Kidney (tissue), 14 donors: Measurements from ENCODE around the gene CHST13. TPM values are rescaled to one million over a fixed set of nuclear protein-coding genes. Genes with fewer than 3 reads are reported as not detected.

Experiments used
- DNase-seq, 5 donors: peaks; one replicate each; pipeline ENCODE4 v3.0.0-alpha.2; 2013 to 2020
- FAIRE-seq: peaks from 2 replicates; lab custom pipeline; 2012; peaks lifted over from hg19 to GRCh38; lab: Jason Lieb, UNC
- H3K27ac ChIP-seq, 2 donors: one replicate each; pipeline ENCODE4 v1.7.0; 2013; ENCODE audit warnings: low read depth in 2 of 2, low read length in 2 of 2, inconsistent platforms in 1 of 2
- H3K27me3 ChIP-seq: one replicate; pipeline ENCODE4 v1.7.1; 2013; ENCODE audit warnings: low read length, inconsistent platforms; ENCODE audit not compliant: control insufficient read depth, insufficient read depth
- H3K36me3 ChIP-seq, 3 donors: one replicate each; pipeline versions ENCODE4 v1.7.0 to v1.7.1; 2013; ENCODE audit warnings: low read length in 3 of 3, control low read depth in 1 of 3, inconsistent platforms in 1 of 3; ENCODE audit not compliant: insufficient read depth in 3 of 3, control insufficient read depth in 2 of 3
- H3K4me1 ChIP-seq, 3 donors: one replicate each; pipeline versions ENCODE4 v1.7.0 to v1.7.1; 2013; ENCODE audit warnings: low read length in 3 of 3, inconsistent platforms in 1 of 3, low read depth in 1 of 3; ENCODE audit not compliant: control insufficient read depth in 2 of 3, insufficient read depth in 2 of 3
- H3K4me3 ChIP-seq, 3 donors: one replicate each; pipeline versions ENCODE4 v1.7.0 to v1.8.1; 2013; ENCODE audit warnings: low read length in 3 of 3, control low read depth in 1 of 3, inconsistent platforms in 1 of 3
- H3K9ac ChIP-seq, 3 donors: one replicate each; pipeline versions ENCODE4 v1.7.0 to v1.7.1; 2013; ENCODE audit warnings: low read length in 3 of 3, control low read depth in 1 of 3, inconsistent platforms in 1 of 3
- H3K9me3 ChIP-seq, 3 donors: one replicate each; pipeline versions ENCODE4 v1.7.0 to v1.7.1; 2013; ENCODE audit warnings: low read length in 3 of 3, control low read depth in 1 of 3, inconsistent platforms in 1 of 3; ENCODE audit not compliant: control insufficient read depth in 2 of 3, insufficient read depth in 1 of 3
- CTCF ChIP-seq: IDR thresholded peaks from 3 replicates; pipeline ENCODE4 v1.5.1; 2012; ENCODE audit warnings: mild to moderate bottlenecking, moderate library complexity, borderline replicate concordance; ENCODE audit not compliant: insufficient read depth; ENCODE audit errors: extremely low read depth
- intact Hi-C: fragments of 100-400 bp; cut with DNase I; formaldehyde crosslinking; loops from one replicate; pipeline ENCODE4 v1.11.1; 2022
- polyA plus RNA-seq: library from polyadenylated mRNA; stranded (reverse); fragments of 350-450 nt; fragmentation: Illumina TruSeq; extraction: RNeasy Lipid Tissue Mini Kit (QIAGEN cat#74804); gene quantifications from one replicate; pipeline ENCODE4 v1.2.3, GENCODE V29; 2014; ENCODE audit warnings: low read depth, low replicate concordance; ENCODE audit not compliant: insufficient read depth
- total RNA-seq: library from RNA; stranded (reverse); fragmentation: NEBNext Ultra II Directional; extraction: Animal tissue kit (Norgen Biotek cat#: 25700); gene quantifications from one replicate; pipeline ENCODE4 v1.2.1, GENCODE V29; 2021
- donor health status: control.
- donor health status: control.
- donor health status: control.
- donor health status: control.
- donor health status: control.
- donor health status: DM: yes; HTN: yes; CAD: no.
- donor health status: Normal renal cell carcinoma (clear cell type).

CHST13 gene
- total and polyA plus RNA-seq, 2 donors from 2014 or later, result 3.3 to 7.0 TPM

- no peaks in the 10 kb centered on the region for H3K4me1 ChIP-seq
- no peaks in the 10 kb centered on the region for H3K27me3 ChIP-seq
- no peak overlapping the region for H3K4me3 ChIP-seq
- no peak overlapping the region for H3K9ac ChIP-seq
- intact Hi-C loops, result no loop called here
- DNase-seq (no peak), FAIRE-seq (no peak)
- H3K9me3 ChIP-seq, result no peaks in the 10 kb centered on the region
- no peaks in the 10 kb centered on the region for H3K36me3 ChIP-seq
- H3K27ac ChIP-seq, result no peak overlapping the region
- TF ChIP-seq CTCF, result no peak
These were observed 47.1 kb downstream of the CHST13 start for GRCh38 chr3:126571078-126571477.

- Histone ChIP-seq H3K27me3 (no peaks in the 10 kb centered on the region), H3K4me3 (no peak overlapping the region), H3K27ac (no peak overlapping the region), H3K36me3 (no peaks in the 10 kb centered on the region), H3K9me3 (no peaks in the 10 kb centered on the region), H3K4me1 (no peaks in the 10 kb centered on the region), H3K9ac (no peak overlapping the region)
- DNase-seq, result no peak
- intact Hi-C loops, result no loop called here
- no peak for TF ChIP-seq CTCF
- no peak for FAIRE-seq
These were observed 49.6 kb downstream of the CHST13 start for GRCh38 chr3:126573492-126574117.

GRCh38 chr3:126577261-126577660 is 53.3 kb downstream of the CHST13 start:
- H3K9ac ChIP-seq, result no peak overlapping the region
- no peak for FAIRE-seq
- TF ChIP-seq CTCF, result no peak
- intact Hi-C loops, result no loop called here
- H3K36me3 ChIP-seq, result no peaks in the 10 kb centered on the region
- H3K27ac ChIP-seq, result no peak overlapping the region
- H3K4me1 ChIP-seq, result no peaks in the 10 kb centered on the region
- no peaks in the 10 kb centered on the region for H3K27me3 ChIP-seq
- H3K4me3 ChIP-seq, result no peak overlapping the region
- H3K9me3 ChIP-seq, result no peaks in the 10 kb centered on the region
- no peak for DNase-seq

- Histone ChIP-seq H3K4me1 (no peaks in the 10 kb centered on the region), H3K9me3 (no peaks in the 10 kb centered on the region), H3K9ac (no peak overlapping the region), H3K27me3 (no peaks in the 10 kb centered on the region), H3K4me3 (no peak overlapping the region), H3K27ac (no peak overlapping the region), H3K36me3 (no peaks in the 10 kb centered on the region)
- intact Hi-C loops, result no loop called here
- DNase-seq, result no peak
- TF ChIP-seq CTCF, result no peak
- no peak for FAIRE-seq
These were observed 54.7 kb downstream of the CHST13 start for GRCh38 chr3:126578702-126579101.
